Activated CD8-positive, alpha-beta T cell treated with anti-CD3 and anti-CD28 coated beads for 36 hours (primary cell): Measurements from ENCODE around the gene ECE2. TPM values are rescaled to one million over a fixed set of nuclear protein-coding genes. Genes with fewer than 3 reads are reported as not detected.

Experiments
- ATAC-seq: fragments of 200-7000 bp; cut with Tn5 transposase; one replicate; pipeline ENCODE4 v1.10.0; 2021; ENCODE audit warnings: mild to moderate bottlenecking, moderate library complexity
- CTCF ChIA-PET: fragments of 350-600 bp; sonication (Branson Sonifier 250); formaldehyde crosslinking; loops from one replicate; lab custom pipeline; 2021; ENCODE audit warnings: antibody characterized with exemption; lab: Charles Lee
- POLR2A ChIA-PET: fragments of 350-600 bp; sonication (Branson Sonifier 250); formaldehyde crosslinking; loops from one replicate; lab custom pipeline; 2021; ENCODE audit warnings: antibody characterized with exemption; lab: Charles Lee
- DNase-seq: peaks from one replicate; pipeline ENCODE4 v3.0.0-alpha.2; 2020
- H3K27ac Mint-ChIP-seq: one replicate; pipeline ENCODE4 v1.8.0; 2021; ENCODE audit warnings: mild to moderate bottlenecking, mixed read lengths
- H3K27me3 Mint-ChIP-seq: one replicate; pipeline ENCODE4 v1.8.0; 2021; ENCODE audit warnings: mixed read lengths
- H3K36me3 Mint-ChIP-seq: one replicate; pipeline ENCODE4 v1.8.0; 2021; ENCODE audit warnings: low read depth, mixed read lengths
- H3K4me1 Mint-ChIP-seq: one replicate; pipeline ENCODE4 v1.8.0; 2021; ENCODE audit warnings: low read depth, mixed read lengths
- H3K4me3 Mint-ChIP-seq: one replicate; pipeline ENCODE4 v1.8.0; 2021; ENCODE audit warnings: mild to moderate bottlenecking, moderate library complexity, mixed read lengths
- H3K9me3 Mint-ChIP-seq: one replicate; pipeline ENCODE4 v1.8.0; 2021; ENCODE audit warnings: mixed read lengths
- CTCF ChIP-seq: fragments of 200-600 bp; IDR thresholded peaks from one replicate; pipeline ENCODE4 v1.8.0; 2022; ENCODE audit warnings: antibody characterized with exemption, mild to moderate bottlenecking
- intact Hi-C: fragments of 100-400 bp; cut with micrococcal nuclease; formaldehyde crosslinking; loops from one replicate; pipeline ENCODE4 v1.10.0; 2022
- total RNA-seq, 2 experiments: library from RNA; stranded (reverse); gene quantifications; one replicate each; pipeline ENCODE4 v1.2.3, GENCODE V29; 2021

Gene ECE2
- total RNA-seq, 2 experiments from 2014 or later: not detected

GRCh38 chr3:184284696-184285095 is 8.9 kb downstream of the ECE2 start:
- no peaks in the 10 kb centered on the region for H3K9me3 Mint-ChIP-seq
- H3K27ac Mint-ChIP-seq: no peak overlapping the region
- peak; percentile 49 for DNase-seq
- H3K27me3 Mint-ChIP-seq: peaks cover 7% of the 10 kb centered on the region
- no peaks in the 10 kb centered on the region for H3K36me3 Mint-ChIP-seq
- H3K4me3 Mint-ChIP-seq: no peak overlapping the region
- ATAC-seq: peak; percentile 71
- intact Hi-C loops: loop anchor here (5.0 to 10.0 kb wide), 2 partner anchors 57 to 390 kb away; partner anchors contain the start of gene VWA5B2
- no peaks in the 10 kb centered on the region for H3K4me1 Mint-ChIP-seq
- CTCF ChIA-PET: interaction anchor here (0.6 to 6.6 kb wide), 6 partner anchors 9 to 389 kb away, joined by 3 to 48 read pairs (median 4); partner anchors contain the start of genes PSMD2 and VWA5B2
- TF ChIP-seq CTCF: peak; percentile 40
- POLR2A ChIA-PET: no interaction called here

- H3K27me3 Mint-ChIP-seq: peaks cover 8% of the 10 kb centered on the region
- no peak overlapping the region for H3K4me3 Mint-ChIP-seq
- peak; percentile 85 for ATAC-seq
- no peak overlapping the region for H3K27ac Mint-ChIP-seq
- intact Hi-C loops: loop anchor here (5.0 to 10.0 kb wide), 2 partner anchors 62 to 395 kb away; partner anchors contain the start of gene VWA5B2
- CTCF ChIA-PET: interaction anchor here (0.6 to 2.0 kb wide), 21 partner anchors 9 to 422 kb away, joined by 3 to 15 read pairs (median 4); partner anchors contain the start of genes AP2M1, CAMK2N2 and ECE2
- no peaks in the 10 kb centered on the region for H3K9me3 Mint-ChIP-seq
- H3K36me3 Mint-ChIP-seq: no peaks in the 10 kb centered on the region
- peak; percentile 78 for TF ChIP-seq CTCF
- POLR2A ChIA-PET: no interaction called here
- DNase-seq: peak; percentile 80
- no peaks in the 10 kb centered on the region for H3K4me1 Mint-ChIP-seq
Measured at GRCh38 chr3:184289426-184289938, 13.7 kb downstream of the ECE2 start.

GRCh38 chr3:184290331-184290730 is 14.5 kb downstream of the ECE2 start:
- Mint-ChIP-seq H3K9me3 (no peaks in the 10 kb centered on the region), H3K4me1 (no peaks in the 10 kb centered on the region), H3K27ac (no peak overlapping the region), H3K27me3 (peaks cover 8% of the 10 kb centered on the region), H3K4me3 (no peak overlapping the region), H3K36me3 (no peaks in the 10 kb centered on the region)
- POLR2A ChIA-PET: no interaction called here
- CTCF ChIA-PET: interaction anchor here (1.4 to 2.0 kb wide), 5 partner anchors 12 to 394 kb away, joined by 4 to 15 read pairs (median 6); partner anchors contain the start of gene CAMK2N2
- TF ChIP-seq CTCF: no peak
- ATAC-seq (no peak), DNase-seq (no peak)
- intact Hi-C loops: no loop called here

GRCh38 chr3:184291044-184291737 is 15.4 kb downstream of the ECE2 start:
- H3K4me1 Mint-ChIP-seq: no peaks in the 10 kb centered on the region
- no peak for ATAC-seq

More at GRCh38 chr3:184291044-184291737, 15.4 kb downstream of the ECE2 start:
- no peak for TF ChIP-seq CTCF
- intact Hi-C loops: no loop called here
- no peak overlapping the region for H3K4me3 Mint-ChIP-seq
- H3K27ac Mint-ChIP-seq: no peak overlapping the region
- ChIA-PET CTCF (interaction anchor here (0.7 to 3.3 kb wide), 3 partner anchors 32 to 64 kb away, joined by 3 to 25 read pairs (median 4); partner anchors contain the start of gene EEF1AKMT4), POLR2A (interaction anchor here (1.9 kb wide), 1 partner anchor 29 kb away, joined by 5 read pairs; no protein-coding TSS in a partner anchor)
- no peaks in the 10 kb centered on the region for H3K36me3 Mint-ChIP-seq
- DNase-seq: no peak
- H3K27me3 Mint-ChIP-seq: peaks cover 4% of the 10 kb centered on the region
- no peaks in the 10 kb centered on the region for H3K9me3 Mint-ChIP-seq
